HCT116 (cell line): Measurements from ENCODE around the gene IP6K2. TPM values are rescaled to one million over a fixed set of nuclear protein-coding genes. Genes with fewer than 3 reads are reported as not detected.

Experiments used
- ATAC-seq: fragments of 200-7000 bp; cut with Tn5 transposase; 2 replicates; pipeline ENCODE4 v1.9.1; 2020; ENCODE audit warnings: mild to moderate bottlenecking, moderate library complexity
- BruUV-seq: library from RNA; stranded (reverse); fragments of 400-500 nt; replicated peaks from 2 replicates; lab custom pipeline; 2021; lab: Mats Ljungman, UMichigan
- CTCF ChIA-PET: fragments of 300-600 bp; sonication (Branson Sonifier 250); formaldehyde crosslinking; loops from one replicate; lab custom pipeline; 2021; ENCODE audit warnings: antibody characterized with exemption; lab: Charles Lee
- POLR2A ChIA-PET: fragments of 300-600, 350-600 bp; sonication (Branson Sonifier 250); formaldehyde crosslinking; loops from one replicate; lab custom pipeline; 2021; ENCODE audit warnings: antibody characterized with exemption; lab: Charles Lee
- RAD21 ChIA-PET, 2 experiments: fragments of 300-600 bp; sonication (Branson Sonifier 250); formaldehyde crosslinking; loops; one replicate each; lab custom pipeline; 2023; ENCODE audit warnings: low total read pairs in 2 of 2; ENCODE audit not compliant: uncharacterized antibody in 2 of 2, unreplicated experiment in 2 of 2, low non-redundant PET in 1 of 2; lab: Charles Lee
- DNase-seq: peaks from one replicate; pipeline ENCODE4 v3.0.0-alpha.2; 2010; ENCODE audit warnings: low read depth, low spot score
- H2AFZ ChIP-seq: fragments of 200-600 bp; shearing (Covaris generic), sonication (generic); 2 replicates; pipeline ENCODE4 v1.6.1; 2017; ENCODE audit warnings: low read depth, mixed run types, mixed read lengths, antibody characterized with exemption, low read length; ENCODE audit not compliant: poor library complexity, severe bottlenecking
- H3K27ac ChIP-seq: 2 replicates; pipeline ENCODE4 v1.5.1; 2012; ENCODE audit warnings: low read depth, low read length
- H3K27me3 ChIP-seq: fragments of 200-600 bp; sonication (generic); 2 replicates; pipeline ENCODE4 v1.6.1; 2016; ENCODE audit warnings: mixed run types, low read length, mixed read lengths; ENCODE audit not compliant: insufficient read depth
- H3K36me3 ChIP-seq, 2 experiments: fragments of 200-500 bp in 1 of 2; fragments of 200-600 bp in 1 of 2; sonication (Bioruptor generic) in 1 of 2; sonication (generic) in 1 of 2; 2 replicates each; pipeline versions ENCODE4 v1.5.1 to v1.6.1; 2014 to 2016; ENCODE audit warnings: low read length in 2 of 2, inconsistent platforms in 1 of 2, mixed read lengths in 1 of 2, mixed run types in 1 of 2; ENCODE audit not compliant: insufficient read depth in 2 of 2, control insufficient read depth in 1 of 2
- H3K4me1 ChIP-seq, 2 experiments: fragments of 200-600 bp in 1 of 2; sonication (generic) in 1 of 2; 2 replicates each; pipeline versions ENCODE4 v1.5.1 to v1.6.1; 2012 to 2017; ENCODE audit warnings: low read length in 2 of 2, inconsistent platforms in 1 of 2, mild to moderate bottlenecking in 1 of 2, mixed read lengths in 1 of 2, mixed run types in 1 of 2, moderate library complexity in 1 of 2; ENCODE audit not compliant: insufficient read depth in 2 of 2, control insufficient read depth in 1 of 2
- H3K4me2 ChIP-seq: fragments of 200-600 bp; sonication (generic); 2 replicates; pipeline ENCODE4 v1.6.1; 2017; ENCODE audit warnings: mixed run types, low read length, mixed read lengths
- H3K4me3 ChIP-seq, 2 experiments: fragments of 200-600 bp in 1 of 2; sonication (generic) in 1 of 2; replicated peaks in 1 of 2; 2 replicates each; pipeline ENCODE4 v1.5.1; 2011 to 2016; ENCODE audit warnings: low read length in 2 of 2, control low read depth in 1 of 2, low read depth in 1 of 2, mild to moderate bottlenecking in 1 of 2, mixed read lengths in 1 of 2, mixed run types in 1 of 2
- H3K79me2 ChIP-seq: fragments of 200-600 bp; sonication (generic); 2 replicates; pipeline ENCODE4 v1.6.1; 2017; ENCODE audit warnings: mild to moderate bottlenecking, mixed run types, low read length, moderate library complexity, mixed read lengths; ENCODE audit not compliant: insufficient read depth
- H3K9ac ChIP-seq: fragments of 200-600 bp; sonication (generic); 2 replicates; pipeline ENCODE4 v1.6.1; 2016; ENCODE audit warnings: low read length, mixed read lengths
- H3K9me2 ChIP-seq: fragments of 200-600 bp; sonication (generic), shearing (Covaris generic); 2 replicates; pipeline ENCODE4 v1.6.1; 2017; ENCODE audit warnings: mixed run types, mild to moderate bottlenecking, moderate library complexity; ENCODE audit not compliant: insufficient read depth
- H3K9me3 ChIP-seq, 2 experiments: fragments of 200-500 bp in 1 of 2; fragments of 200-600 bp in 1 of 2; sonication (Bioruptor generic) in 1 of 2; sonication (generic) in 1 of 2; 2 replicates each; pipeline ENCODE4 v1.6.1; 2014 to 2017; ENCODE audit warnings: low read length in 2 of 2, mixed read lengths in 2 of 2, inconsistent platforms in 1 of 2, low read depth in 1 of 2, mild to moderate bottlenecking in 1 of 2, mixed run types in 1 of 2, moderate library complexity in 1 of 2; ENCODE audit not compliant: control insufficient read depth in 1 of 2, insufficient read depth in 1 of 2
- H4K20me1 ChIP-seq: fragments of 200-600 bp; sonication (generic), shearing (Covaris generic); 2 replicates; pipeline ENCODE4 v1.6.1; 2017; ENCODE audit warnings: mixed run types, mild to moderate bottlenecking, moderate library complexity; ENCODE audit not compliant: insufficient read depth
- CEBPB ChIP-seq: IDR thresholded peaks from 2 replicates; pipeline ENCODE4 v1.6.1; 2012; ENCODE audit warnings: low read depth
- EZH2 ChIP-seq: fragments of 200-600 bp; sonication (generic); IDR thresholded peaks from 2 replicates; pipeline ENCODE4 v1.6.1; 2017; ENCODE audit warnings: antibody characterized with exemption, mixed run types
- FOSL1 ChIP-seq: IDR thresholded peaks from 2 replicates; pipeline ENCODE4 v1.6.1; 2012; ENCODE audit warnings: low read depth
- JUND ChIP-seq: IDR thresholded peaks from 2 replicates; pipeline ENCODE4 v1.6.1; 2012
- REST ChIP-seq: IDR thresholded peaks from 2 replicates; pipeline ENCODE4 v1.6.1; 2012; ENCODE audit warnings: low read depth
- SIN3A ChIP-seq: IDR thresholded peaks from 2 replicates; pipeline ENCODE4 v1.6.1; 2012; ENCODE audit warnings: low read depth
- SP1 ChIP-seq: IDR thresholded peaks from 2 replicates; pipeline ENCODE4 v1.6.1; 2012; ENCODE audit warnings: low read depth
- intact Hi-C: fragments of 100-400 bp; cut with micrococcal nuclease; formaldehyde crosslinking; loops from 2 replicates; pipeline ENCODE4 v1.10.0; 2022
- total RNA-seq: library from RNA; stranded (reverse); gene quantifications from one replicate; pipeline ENCODE4 v1.2.1, GENCODE V29; 2021; ENCODE audit not compliant: unreplicated experiment
- TF ChIP-seq, protein P1 (sequence below): IDR thresholded peaks from 2 replicates; pipeline ENCODE4 v1.6.1; 2012

Gene IP6K2
- total RNA-seq, 1 experiment from 2014 or later: 89.5 TPM

GRCh38 chr3:48650723-48651122, 66.3 kb downstream of the IP6K2 start:
- no peaks in the 10 kb centered on the region for H3K4me1 ChIP-seq
- no peak overlapping the region for H3K4me2 ChIP-seq
- POLR2A ChIA-PET: no interaction called here
- no peaks in the 10 kb centered on the region for H3K9me3 ChIP-seq
- H3K27me3 ChIP-seq: no peaks in the 10 kb centered on the region
- no TSS peak for BruUV-seq
- no peak overlapping the region for H3K9ac ChIP-seq
- DNase-seq (no peak), ATAC-seq (no peak)
- no peaks in the 10 kb centered on the region for H3K79me2 ChIP-seq
- CTCF ChIA-PET: no interaction called here
- H3K9me2 ChIP-seq: no peaks in the 10 kb centered on the region
- no peaks in the 10 kb centered on the region for H4K20me1 ChIP-seq
- no peak overlapping the region for H2AFZ ChIP-seq
- TF ChIP-seq CEBPB (no peak), REST (no peak), FOSL1 (no peak), SIN3A (no peak), EZH2 (no peak), SP1 (no peak), JUND (no peak)
- TF ChIP-seq, protein P1, sequence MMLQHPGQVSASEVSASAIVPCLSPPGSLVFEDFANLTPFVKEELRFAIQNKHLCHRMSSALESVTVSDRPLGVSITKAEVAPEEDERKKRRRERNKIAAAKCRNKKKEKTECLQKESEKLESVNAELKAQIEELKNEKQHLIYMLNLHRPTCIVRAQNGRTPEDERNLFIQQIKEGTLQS: no peak
- RAD21 ChIA-PET: no interaction called here
- H3K36me3 ChIP-seq: no peaks in the 10 kb centered on the region
- no peak overlapping the region for H3K27ac ChIP-seq
- H3K4me3 ChIP-seq: no peak overlapping the region
- intact Hi-C loops: no loop called here
